Liver (tissue), 9 donors: ENCODE results near the gene CCBE1. TPM values are rescaled to one million over a fixed set of nuclear protein-coding genes. Genes with fewer than 3 reads are reported as not detected.

Experiments used
- DNase-seq: peaks from one replicate; pipeline ENCODE4 v3.0.0-alpha.2; 2017; ENCODE audit warnings: low spot score
- H3K27ac ChIP-seq, 2 donors: one replicate each; pipeline ENCODE4 v1.7.0; 2013; ENCODE audit warnings: inconsistent platforms in 2 of 2, low read length in 2 of 2, control low read depth in 1 of 2, low read depth in 1 of 2, mild to moderate bottlenecking in 1 of 2
- H3K27me3 ChIP-seq, 4 donors: one replicate each; pipeline versions ENCODE4 v1.6.1 to v1.7.0; 2013; ENCODE audit warnings: low read length in 3 of 4, inconsistent platforms in 1 of 4, mild to moderate bottlenecking in 1 of 4, moderate library complexity in 1 of 4; ENCODE audit not compliant: control insufficient read depth in 4 of 4, insufficient read depth in 4 of 4
- H3K36me3 ChIP-seq, 4 donors: one replicate each; pipeline versions ENCODE4 v1.6.1 to v1.7.0; 2013; ENCODE audit warnings: low read length in 3 of 4, mild to moderate bottlenecking in 3 of 4, low read depth in 1 of 4, moderate library complexity in 1 of 4; ENCODE audit not compliant: control insufficient read depth in 4 of 4, insufficient read depth in 3 of 4
- H3K4me1 ChIP-seq, 4 donors: one replicate each; pipeline versions ENCODE4 v1.6.1 to v1.7.0; 2013; ENCODE audit warnings: low read length in 3 of 4, mild to moderate bottlenecking in 3 of 4, moderate library complexity in 1 of 4; ENCODE audit not compliant: control insufficient read depth in 4 of 4, insufficient read depth in 4 of 4
- H3K4me3 ChIP-seq, 3 donors: one replicate each; pipeline versions ENCODE4 v1.6.1 to v1.7.0; 2013; ENCODE audit warnings: low read length in 3 of 3, control low read depth in 1 of 3, low read depth in 1 of 3, mild to moderate bottlenecking in 1 of 3
- H3K9ac ChIP-seq, 2 donors: one replicate each; pipeline ENCODE4 v1.7.0; 2013; ENCODE audit warnings: low read length in 2 of 2, mild to moderate bottlenecking in 2 of 2, moderate library complexity in 2 of 2, control low read depth in 1 of 2, low read depth in 1 of 2
- H3K9me3 ChIP-seq, 4 donors: one replicate each; pipeline versions ENCODE4 v1.6.1 to v1.7.0; 2013; ENCODE audit warnings: low read length in 3 of 4; ENCODE audit not compliant: control insufficient read depth in 4 of 4
- ATF3 ChIP-seq: IDR thresholded peaks from 2 replicates; pipeline ENCODE4 v1.6.1; 2016; ENCODE audit warnings: antibody characterized with exemption
- CTCF ChIP-seq: fragments of 150-350 bp; IDR thresholded peaks from 2 replicates; pipeline ENCODE4 v1.5.1; 2017; ENCODE audit warnings: improper control_type of control experiment, low read depth, low read length; ENCODE audit not compliant: missing input control
- EGR1 ChIP-seq, 2 donors: IDR thresholded peaks; 2 replicates each; pipeline ENCODE4 v1.6.1; 2016 to 2018; ENCODE audit warnings: antibody characterized with exemption in 2 of 2, low read depth in 2 of 2
- FOXA1 ChIP-seq: IDR thresholded peaks from 2 replicates; pipeline ENCODE4 v1.6.1; 2016; ENCODE audit warnings: antibody characterized with exemption
- FOXA2 ChIP-seq: IDR thresholded peaks from 2 replicates; pipeline ENCODE4 v1.6.1; 2016; ENCODE audit warnings: antibody characterized with exemption
- GABPA ChIP-seq, 2 donors: IDR thresholded peaks in 1 of 2; conservative IDR thresholded peaks in 1 of 2; 2 replicates each; pipeline ENCODE4 v1.6.1; 2016; ENCODE audit warnings: antibody characterized with exemption in 2 of 2, mild to moderate bottlenecking in 1 of 2, moderate library complexity in 1 of 2
- HNF4A ChIP-seq, 2 donors: conservative IDR thresholded peaks; 2 replicates each; pipeline ENCODE4 v1.6.1; 2016; ENCODE audit warnings: antibody characterized with exemption in 2 of 2, mild to moderate bottlenecking in 2 of 2
- JUND ChIP-seq, 2 donors: IDR thresholded peaks; 2 replicates each; pipeline ENCODE4 v1.6.1; 2016; ENCODE audit warnings: antibody characterized with exemption in 2 of 2
- MAX ChIP-seq: IDR thresholded peaks from 2 replicates; pipeline ENCODE4 v1.6.1; 2016; ENCODE audit warnings: antibody characterized with exemption
- NR2F2 ChIP-seq: IDR thresholded peaks from 2 replicates; pipeline ENCODE4 v1.6.1; 2016; ENCODE audit warnings: antibody characterized with exemption
- REST ChIP-seq: IDR thresholded peaks from 2 replicates; pipeline ENCODE4 v1.6.1; 2016; ENCODE audit warnings: antibody characterized with exemption, mild to moderate bottlenecking
- SP1 ChIP-seq: IDR thresholded peaks from 2 replicates; pipeline ENCODE4 v1.6.1; 2018; ENCODE audit warnings: antibody characterized with exemption, mild to moderate bottlenecking
- YY1 ChIP-seq: IDR thresholded peaks from 2 replicates; pipeline ENCODE4 v1.6.1; 2016; ENCODE audit warnings: antibody characterized with exemption, mild to moderate bottlenecking
- ZBTB33 ChIP-seq: IDR thresholded peaks from 2 replicates; pipeline ENCODE4 v1.6.1; 2016; ENCODE audit warnings: antibody characterized with exemption
- WGBS: extraction: QIAGEN DNeasy Blood & Tissue Kit; methylation state at CpG from one replicate; pipeline ENCODE4 v1.1.7; 2013; 5-methylcytosine and 5-hydroxymethylcytosine counted together
- polyA plus RNA-seq, 2 donors: library from polyadenylated mRNA; stranded (reverse) in 1 of 2; unstranded in 1 of 2; fragments of 200-250 nt in 1 of 2; fragments of >200 nt in 1 of 2; fragmentation: Nextera tagmentation in 1 of 2; extraction: Ambion mirVana in 1 of 2; gene quantifications; one replicate each; pipeline versions ENCODE4 v1.2.1 to v1.2.3, GENCODE V29; 2013 to 2015
- total RNA-seq, 2 donors: library from RNA; depleted of rRNA; stranded (reverse); fragments of >200 nt; gene quantifications; one replicate each; pipeline ENCODE4 v1.2.3, GENCODE V29; 2014
- donor health status: healthy.
- donor health status: healthy.
- donor health status: healthy.
- donor health status: healthy.
- donor health status: healthy.

The CCBE1 gene
- total and polyA plus RNA-seq, 4 donors, result 1.8 to 2.6 (median 2.2) TPM

GRCh38 chr18:59555995-59556659, 141.1 kb downstream of the CCBE1 start:
- H3K4me1 ChIP-seq, result no peaks in the 10 kb centered on the region
- WGBS, result 59% methylated on average over 7 of the region's 7 CpGs
- H3K27ac ChIP-seq, result no peak overlapping the region
- DNase-seq, result no peak
- peaks cover 0 to 3% (median 0%) of the 10 kb centered on the region in 4 donors for H3K9me3 ChIP-seq
- TF ChIP-seq YY1, result no peak
- no peak for TF ChIP-seq REST
- no peak for TF ChIP-seq JUND (IDR thresholded peaks at IDR 0.05)
- no peak for TF ChIP-seq ZBTB33
- peak; percentile 32 for TF ChIP-seq NR2F2
- no peaks in the 10 kb centered on the region for H3K36me3 ChIP-seq
- no peak overlapping the region for H3K9ac ChIP-seq
- H3K27me3 ChIP-seq, result no peaks in the 10 kb centered on the region
- no peak overlapping the region for H3K4me3 ChIP-seq

GRCh38 chr18:59554796-59555335, 142.4 kb downstream of the CCBE1 start:
- Histone ChIP-seq H3K36me3 (no peaks in the 10 kb centered on the region), H3K4me3 (no peak overlapping the region), H3K27me3 (no peaks in the 10 kb centered on the region), H3K9me3 (peaks cover 0 to 3% (median 0%) of the 10 kb centered on the region in 4 donors), H3K9ac (no peak overlapping the region), H3K4me1 (peaks cover 0 to 2% (median 0%) of the 10 kb centered on the region in 4 donors), H3K27ac (no peak overlapping the region)
- DNase-seq, result no peak
- 77% methylated on average over 2 of the region's 2 CpGs for WGBS
- TF ChIP-seq MAX (no peak), EGR1 (IDR thresholded peaks at IDR 0.05; ENCODE audit: low read depth in 2 of 2) (no peak), ATF3 (no peak), FOXA2 (no peak), CTCF (no peak), FOXA1 (no peak), HNF4A (conservative IDR thresholded peaks at IDR 0.05) (no peak), NR2F2 (no peak), JUND (IDR thresholded peaks at IDR 0.05) (no peak), YY1 (no peak), ZBTB33 (no peak), GABPA (IDR thresholded peaks at IDR 0.05 in 1 of 2, conservative IDR thresholded peaks at IDR 0.05 in 1 of 2) (no peak), SP1 (no peak), REST (no peak)
